Activated CD8-positive, alpha-beta memory T cell treated with anti-CD3 and anti-CD28 coated beads for 36 hours (primary cell): ENCODE data around the gene CD177. TPM values are rescaled to one million over a fixed set of nuclear protein-coding genes. Genes with fewer than 3 reads are reported as not detected.
"Not testable (repeated sequence)": the region's sequence is repeated elsewhere in the genome, so short reads cannot be mapped to it uniquely, and the experiment has no call there.

Experiments
- CTCF ChIA-PET: fragments of 350-600 bp; sonication (Branson Sonifier 250); formaldehyde crosslinking; loops from one replicate; lab custom pipeline; 2021; ENCODE audit warnings: antibody characterized with exemption; lab: Charles Lee
- POLR2A ChIA-PET: fragments of 350-600 bp; sonication (Branson Sonifier 250); formaldehyde crosslinking; loops from one replicate; lab custom pipeline; 2021; ENCODE audit warnings: antibody characterized with exemption; lab: Charles Lee
- total RNA-seq, 2 experiments: library from RNA; stranded (reverse); gene quantifications; one replicate each; pipeline ENCODE4 v1.2.3, GENCODE V29; 2021

Gene CD177
- total RNA-seq, 2 experiments from 2014 or later, result not detected

DNA sequence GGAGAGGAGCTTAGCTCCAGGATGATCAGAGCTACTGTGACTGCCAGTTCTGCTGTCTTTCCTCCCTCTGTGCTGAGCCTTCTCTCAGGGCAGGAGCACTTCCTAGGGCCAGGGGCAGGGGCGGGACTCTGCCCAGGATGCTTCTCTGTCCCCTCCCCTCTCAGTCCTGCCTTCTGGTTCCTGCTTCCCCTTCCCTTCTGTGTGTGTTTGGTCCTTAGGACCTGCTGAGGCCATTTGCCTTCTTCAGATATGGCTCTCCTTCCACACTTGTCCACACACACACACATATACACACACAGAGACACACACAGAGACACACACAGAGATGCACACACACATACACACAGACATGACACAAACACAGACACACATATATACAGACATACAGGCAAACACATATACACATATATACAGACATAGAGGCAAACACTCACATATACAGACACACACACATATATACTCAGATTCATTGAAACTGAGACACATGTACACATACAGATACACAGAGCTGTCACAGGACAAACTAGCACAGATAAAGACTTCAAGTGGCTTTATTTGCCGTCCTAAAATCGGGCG, 22.0 kb upstream of the CD177 start:
- POLR2A ChIA-PET, result no interaction called here
- CTCF ChIA-PET, result no interaction called here

DNA sequence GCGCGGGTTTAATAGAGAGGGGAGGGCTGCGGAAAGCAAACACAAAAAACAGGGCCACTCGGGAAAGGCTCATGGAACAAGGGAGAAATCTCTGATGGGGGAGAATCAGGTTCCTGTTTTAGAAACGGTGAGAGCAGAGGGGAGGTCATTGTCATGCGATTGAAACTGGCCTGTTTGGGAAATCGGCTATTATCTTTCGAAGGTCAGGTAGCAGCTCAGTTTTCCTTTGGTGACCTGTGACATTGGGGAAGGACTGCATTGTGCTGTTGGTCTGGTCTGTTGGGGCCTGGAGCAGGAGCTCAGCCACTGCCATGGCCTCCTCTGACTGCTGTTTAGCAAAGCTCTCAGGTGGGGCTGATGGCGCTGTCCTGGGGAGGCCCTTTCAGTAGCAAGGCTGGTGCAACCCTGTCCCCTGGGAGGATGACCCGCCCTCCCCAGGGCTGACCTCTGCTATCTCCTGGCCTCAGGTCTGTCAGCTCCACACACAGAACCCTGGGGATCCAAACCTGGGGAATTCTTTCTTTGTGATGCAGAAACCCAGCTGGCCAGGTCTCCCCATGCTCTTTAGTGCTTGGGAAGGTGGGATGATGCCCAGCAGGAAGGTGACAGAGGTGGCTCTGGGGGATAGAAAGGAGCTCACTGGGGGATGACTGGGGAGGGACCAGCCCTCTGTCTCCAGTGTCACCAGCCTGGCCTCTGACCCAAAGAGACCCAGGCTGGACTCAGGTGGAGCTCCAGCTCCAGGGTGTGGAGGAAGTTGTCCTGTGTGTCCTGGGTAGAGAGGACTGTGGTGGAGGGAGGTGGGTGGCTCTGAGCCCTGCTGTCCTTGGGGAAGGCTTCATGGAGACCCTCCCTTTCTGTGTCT, 21.2 kb upstream of the CD177 start:
- ChIA-PET POLR2A (no interaction called here), CTCF (no interaction called here)

DNA sequence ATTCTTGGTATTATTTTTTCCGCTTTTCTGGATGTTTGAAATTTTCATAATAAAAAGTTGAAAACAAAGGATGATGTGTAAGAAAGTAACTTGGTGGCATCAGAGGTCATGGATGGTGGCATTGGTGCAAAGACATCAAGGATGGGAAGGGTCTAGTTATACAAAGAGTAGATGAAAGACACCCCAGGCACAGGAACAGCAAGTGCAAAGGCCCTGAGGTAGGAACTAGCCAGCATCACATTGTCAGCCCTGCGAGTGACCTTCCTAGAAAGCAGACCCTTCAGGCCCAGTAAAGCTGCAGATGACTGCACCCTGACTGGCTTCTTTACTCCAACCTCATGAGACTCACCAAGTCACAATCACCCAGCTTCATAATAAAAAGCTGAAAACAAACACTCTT, 17.0 kb upstream of the CD177 start:
- POLR2A ChIA-PET, CTCF ChIA-PET: not testable (repeated sequence)

DNA sequence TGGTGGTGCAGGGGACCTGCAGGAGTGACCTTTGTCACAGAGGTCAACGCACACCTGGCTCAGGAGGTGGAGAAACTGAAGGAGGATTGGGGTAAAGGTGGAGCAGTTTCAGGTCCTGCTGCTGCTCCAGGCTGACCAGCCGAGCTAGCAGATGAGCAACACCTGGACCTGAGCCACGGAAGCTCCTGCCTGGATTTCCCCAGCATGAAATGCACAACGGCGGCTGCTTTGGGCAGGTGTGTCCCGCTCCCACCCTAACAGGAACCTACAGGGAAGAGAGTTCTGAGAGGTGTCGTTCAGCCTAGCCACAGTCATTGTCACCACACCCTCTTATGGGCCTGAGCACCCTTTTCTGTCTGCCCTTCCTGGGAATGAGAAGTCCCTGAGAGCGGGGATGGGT, 15.7 kb upstream of the CD177 start:
- ChIA-PET POLR2A (no interaction called here), CTCF (no interaction called here)

DNA sequence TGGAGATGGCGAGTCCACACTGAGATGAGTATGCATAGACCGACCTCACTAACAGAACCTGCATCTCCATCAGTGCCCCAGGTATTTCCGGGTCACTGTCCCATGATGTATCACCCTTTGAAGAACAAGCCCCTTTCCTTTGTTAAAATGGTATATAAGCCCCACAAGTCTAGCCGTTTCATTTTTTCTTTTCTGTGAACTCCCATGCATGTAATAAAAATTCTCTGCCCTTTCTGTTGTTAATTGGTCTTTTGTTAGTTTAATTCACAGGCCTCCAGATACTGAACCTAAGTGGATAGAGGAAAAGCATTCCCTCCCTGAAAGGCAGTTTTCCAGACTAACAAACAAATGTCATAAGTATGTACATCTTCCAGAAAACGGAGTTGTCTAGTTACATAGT, 15.0 kb upstream of the CD177 start:
- POLR2A ChIA-PET, result no interaction called here
- CTCF ChIA-PET, result no interaction called here

DNA sequence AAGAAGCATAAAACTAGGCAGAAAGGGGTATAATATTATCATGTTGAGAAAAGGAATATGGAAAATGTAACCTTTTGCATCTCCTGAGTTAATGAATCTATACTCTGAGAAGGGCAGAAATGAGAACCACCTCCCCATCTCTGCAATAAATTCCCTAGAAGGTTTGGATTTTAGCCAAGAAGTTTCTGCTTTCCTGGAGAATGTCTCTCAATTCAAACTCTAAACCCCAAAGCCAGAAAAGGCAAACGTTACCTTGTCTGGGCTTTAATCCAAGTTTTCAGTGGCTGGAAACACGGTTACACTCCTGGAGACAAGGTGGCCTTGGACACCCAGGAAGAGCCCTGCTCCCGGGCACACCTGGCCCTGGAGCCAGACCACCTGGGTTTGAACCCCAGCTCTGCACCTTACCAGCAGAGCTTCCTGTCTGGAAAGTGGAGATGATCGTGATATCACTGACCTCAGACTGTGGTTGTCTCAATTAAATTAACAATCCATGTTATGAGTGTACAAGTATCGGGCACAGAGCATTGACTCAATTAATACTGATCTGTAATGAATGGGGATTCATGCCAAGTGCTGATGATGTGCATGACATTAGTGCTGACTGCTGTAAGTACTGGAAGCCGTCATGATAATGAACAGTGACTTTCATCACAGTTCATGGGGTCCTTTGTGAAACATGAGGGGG, 14.1 kb upstream of the CD177 start:
- POLR2A ChIA-PET, result not testable (repeated sequence)

DNA sequence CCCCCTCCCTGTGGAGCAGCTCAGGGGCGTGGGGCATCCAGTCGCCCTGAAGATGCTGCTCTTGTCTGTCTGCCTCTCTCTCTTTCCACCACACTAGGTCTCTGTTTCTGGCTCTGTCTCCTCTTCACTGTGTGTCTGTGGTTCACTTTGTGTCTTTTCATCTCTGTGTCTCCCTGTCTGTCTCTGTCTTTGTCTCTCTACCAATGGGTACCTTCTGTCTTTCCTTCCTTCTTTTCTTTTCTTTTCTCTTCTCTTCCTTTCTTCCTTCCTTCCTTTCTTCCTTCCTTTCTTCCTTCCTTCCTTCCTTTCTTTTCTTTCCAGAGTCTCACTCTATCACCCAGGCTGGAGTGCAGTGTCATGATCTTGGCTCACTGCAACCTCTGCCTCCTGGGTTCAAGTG, 13.4 kb upstream of the CD177 start:
- POLR2A ChIA-PET, CTCF ChIA-PET: not testable (repeated sequence)

More for the DNA sequence above, 14.1 kb upstream of the CD177 start:
- CTCF ChIA-PET, result not testable (repeated sequence)

DNA sequence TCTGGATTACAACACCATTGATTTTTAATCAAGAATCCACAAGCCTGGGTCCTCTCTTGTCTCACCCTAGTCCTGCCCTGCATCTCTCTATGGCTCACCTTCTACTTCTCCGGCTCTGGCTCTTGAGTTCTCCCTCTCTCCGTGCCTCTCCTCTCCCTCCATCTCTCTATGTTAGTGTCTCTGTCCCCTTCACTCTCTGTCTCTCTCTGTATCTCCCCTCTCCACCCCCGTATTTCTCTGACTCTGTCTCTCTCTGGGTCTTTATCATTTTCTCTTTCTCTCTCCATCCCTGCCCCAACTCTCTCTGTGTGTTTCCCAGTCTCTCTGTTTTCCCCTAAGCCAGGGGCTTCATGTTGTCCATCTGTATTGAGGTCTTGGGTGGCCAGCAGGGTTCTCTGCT, 12.4 kb upstream of the CD177 start:
- POLR2A ChIA-PET, CTCF ChIA-PET: not testable (repeated sequence)

DNA sequence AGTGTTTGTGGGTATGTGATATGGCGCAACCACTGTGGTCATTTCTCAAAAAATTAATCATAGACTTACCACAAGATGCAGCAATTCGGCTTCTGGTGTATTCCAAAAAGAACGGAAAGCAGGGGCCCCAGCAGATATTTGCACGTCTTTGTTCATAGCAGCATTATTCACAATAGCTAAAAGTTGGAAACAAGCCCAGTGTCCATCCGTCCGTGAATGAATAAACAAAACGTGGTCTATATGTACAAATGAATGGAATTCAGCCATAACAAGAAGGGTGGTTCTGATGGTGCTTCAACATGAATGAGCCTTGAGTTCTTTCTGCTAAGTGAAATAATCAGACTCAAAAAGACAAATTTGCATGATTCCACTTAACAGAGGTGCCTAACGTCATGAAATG, 11.4 kb upstream of the CD177 start:
- POLR2A ChIA-PET, CTCF ChIA-PET: not testable (repeated sequence)

DNA sequence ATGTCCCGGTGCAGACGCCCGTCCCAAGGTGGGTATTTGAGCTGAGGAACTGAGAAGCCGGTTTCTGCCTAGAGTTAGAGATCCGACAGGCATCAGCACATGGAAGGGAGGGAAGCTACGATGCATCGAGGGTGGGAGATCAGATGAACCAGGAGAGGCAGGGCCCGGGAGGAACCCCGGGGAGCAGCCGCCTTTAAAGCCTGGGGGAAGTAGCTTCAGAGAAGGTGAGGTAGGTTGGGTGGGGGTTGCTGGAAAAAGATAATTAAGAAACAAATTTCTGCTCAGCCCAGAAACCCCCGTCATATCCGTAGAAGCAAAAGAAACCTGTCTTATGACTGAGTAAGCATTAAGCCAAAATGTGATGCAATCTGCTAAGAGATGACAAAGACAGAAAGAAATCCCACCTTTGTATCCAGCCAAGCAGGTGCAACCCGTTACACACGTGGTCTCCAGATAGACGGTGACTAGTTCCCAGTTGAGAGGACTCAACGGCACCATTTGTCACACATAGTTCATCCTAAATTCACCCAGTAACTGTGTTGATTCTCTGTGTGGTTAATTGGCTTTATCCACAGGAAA, 9.1 kb upstream of the CD177 start:
- POLR2A ChIA-PET, CTCF ChIA-PET: not testable (repeated sequence)

DNA sequence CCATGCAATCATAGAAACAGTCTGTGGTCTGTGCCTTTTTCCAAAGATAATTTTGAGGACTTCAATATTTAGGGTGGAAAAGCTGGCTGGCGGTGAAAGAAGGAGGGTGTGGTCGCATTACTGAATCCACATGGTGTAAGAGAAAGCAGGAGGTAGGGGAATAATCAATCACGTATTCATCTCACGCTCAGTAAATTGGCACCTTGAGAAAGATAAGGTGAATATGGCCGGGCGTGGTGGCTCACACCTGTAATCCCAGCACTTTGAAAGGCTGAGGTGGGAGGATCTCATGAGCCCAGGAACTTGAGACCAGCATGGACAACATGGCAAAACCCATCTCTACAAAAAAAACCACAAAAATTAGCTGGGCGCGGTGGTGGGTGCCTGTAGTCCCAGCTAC, 3.7 kb upstream of the CD177 start:
- CTCF ChIA-PET, POLR2A ChIA-PET: not testable (repeated sequence)

DNA sequence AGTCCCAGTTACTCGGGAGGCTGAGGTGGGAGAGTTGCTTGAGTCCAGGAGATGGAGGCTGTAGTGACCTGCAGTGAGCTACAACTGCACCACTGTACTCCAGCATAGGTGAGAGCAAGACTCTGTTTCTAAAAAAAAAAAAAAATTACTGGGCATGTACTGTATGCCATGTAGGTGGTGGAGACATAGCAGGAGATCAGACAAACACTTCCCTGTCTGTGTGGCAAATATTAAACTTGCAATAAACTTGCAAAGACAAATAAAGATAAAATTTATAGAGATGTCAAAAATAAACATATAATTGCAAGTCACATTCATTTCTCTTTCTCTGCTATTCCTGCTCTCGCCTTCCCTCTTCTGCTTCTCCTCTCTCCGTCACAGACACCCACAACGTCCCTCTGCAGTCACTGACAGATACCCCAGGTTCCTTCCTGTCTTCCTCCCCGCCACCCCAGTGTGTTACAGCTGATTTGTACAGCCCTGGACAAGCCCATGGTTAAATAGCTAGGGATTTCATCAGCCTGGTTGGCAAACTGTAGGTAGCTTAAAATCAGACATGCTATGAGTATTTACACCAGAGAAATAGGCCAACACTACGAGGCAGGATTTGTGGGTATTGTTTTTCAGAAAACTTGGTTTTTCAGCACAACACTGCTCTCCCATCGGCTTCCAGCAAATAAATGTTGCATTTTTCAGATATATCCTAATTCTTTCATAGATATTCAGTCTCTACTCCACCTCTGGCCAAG, 1.3 kb upstream of the CD177 start:
- CTCF ChIA-PET, result no interaction called here

DNA sequence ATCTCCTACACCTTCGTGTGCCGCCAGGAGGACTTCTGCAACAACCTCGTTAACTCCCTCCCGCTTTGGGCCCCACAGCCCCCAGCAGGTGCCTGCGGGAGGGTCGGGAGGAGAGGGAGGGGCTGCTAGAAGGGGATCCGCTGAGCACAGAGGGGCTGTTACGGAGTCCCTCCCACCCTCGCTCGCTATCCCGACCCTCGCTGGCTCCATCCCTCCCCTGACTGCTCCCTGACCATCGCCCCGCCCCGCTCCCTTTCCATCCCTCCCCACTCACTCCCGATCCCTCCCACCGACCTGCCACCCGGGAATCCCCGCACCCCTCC, 780 bp downstream of the CD177 start:
- CTCF ChIA-PET, result no interaction called here
- POLR2A ChIA-PET, result no interaction called here

More for the DNA sequence above, 1.3 kb upstream of the CD177 start:
- POLR2A ChIA-PET, result no interaction called here

DNA sequence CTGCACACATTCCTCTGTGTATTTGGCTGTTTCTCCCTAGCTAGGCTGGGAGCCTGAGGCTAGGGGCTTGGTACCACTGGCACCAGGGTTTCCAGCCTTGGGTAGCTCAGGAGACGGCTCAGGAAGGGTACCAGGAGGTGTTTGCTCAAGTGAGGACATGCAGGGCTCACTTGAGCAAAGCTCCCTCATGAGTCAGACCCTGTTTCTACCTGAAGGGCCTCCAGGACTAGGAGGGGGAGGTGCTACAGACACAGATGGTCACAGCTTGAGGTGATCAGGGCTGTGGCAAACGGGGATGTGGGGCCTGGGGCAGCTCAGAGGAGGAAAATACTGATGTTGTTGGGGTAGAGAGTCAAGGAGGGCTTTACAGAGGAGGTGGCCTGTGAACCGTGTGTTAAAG, 3.3 kb downstream of the CD177 start:
- POLR2A ChIA-PET, result not testable (repeated sequence)

DNA sequence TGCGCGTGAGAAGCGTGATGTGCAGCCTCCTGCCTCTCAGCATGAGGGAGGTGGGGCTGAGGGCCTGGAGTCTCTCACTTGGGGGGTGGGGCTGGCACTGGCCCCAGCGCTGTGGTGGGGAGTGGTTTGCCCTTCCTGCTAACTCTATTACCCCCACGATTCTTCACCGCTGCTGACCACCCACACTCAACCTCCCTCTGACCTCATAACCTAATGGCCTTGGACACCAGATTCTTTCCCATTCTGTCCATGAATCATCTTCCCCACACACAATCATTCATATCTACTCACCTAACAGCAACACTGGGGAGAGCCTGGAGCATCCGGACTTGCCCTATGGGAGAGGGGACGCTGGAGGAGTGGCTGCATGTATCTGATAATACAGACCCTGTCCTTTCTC, 8.7 kb downstream of the CD177 start:
- ChIA-PET POLR2A (no interaction called here), CTCF (interaction anchor here (0.7 kb wide), 1 partner anchor 13 kb away, joined by 3 read pairs; no protein-coding TSS in a partner anchor)

More for the DNA sequence above, 3.3 kb downstream of the CD177 start:
- CTCF ChIA-PET, result not testable (repeated sequence)

DNA sequence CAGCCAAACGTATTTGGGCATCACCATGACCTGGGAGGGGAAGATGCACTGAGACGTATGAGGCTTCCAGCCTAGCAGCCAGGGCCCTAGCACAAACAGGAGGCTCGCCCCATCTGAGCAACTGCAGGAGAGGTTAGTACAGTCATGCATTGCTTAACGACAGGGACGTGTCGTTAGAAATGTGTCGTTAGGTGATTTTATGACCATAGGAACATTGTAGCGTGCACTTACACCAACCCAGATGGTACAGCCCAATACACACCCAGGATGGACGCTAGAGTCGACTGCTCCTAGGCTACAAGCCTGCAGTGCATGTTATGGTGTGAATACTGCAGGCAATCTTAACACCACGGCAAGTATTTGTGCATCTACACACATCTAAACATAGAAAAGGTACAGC, 9.3 kb downstream of the CD177 start:
- POLR2A ChIA-PET, result no interaction called here
- CTCF ChIA-PET, result no interaction called here

DNA sequence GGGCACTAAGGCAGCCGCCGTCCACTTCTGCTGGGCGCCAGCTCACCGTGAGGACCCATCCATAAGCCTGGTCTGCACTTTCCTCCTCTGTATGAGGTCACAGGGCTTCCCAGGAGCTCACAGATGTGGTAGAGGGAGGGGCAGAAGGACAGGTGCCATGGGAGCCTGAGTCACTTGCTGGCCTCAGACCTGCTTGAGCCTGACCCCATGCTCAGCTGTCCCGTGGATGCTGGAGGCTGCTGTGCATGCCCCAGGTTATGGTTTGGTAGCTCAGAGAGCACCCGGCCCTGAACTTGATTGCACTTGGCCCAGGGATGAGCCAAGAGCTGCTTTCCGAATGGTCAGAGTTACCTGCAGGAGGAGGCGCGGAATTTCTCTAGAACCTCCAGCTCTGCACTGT, 12.2 kb downstream of the CD177 start:
- CTCF ChIA-PET, result not testable (repeated sequence)

DNA sequence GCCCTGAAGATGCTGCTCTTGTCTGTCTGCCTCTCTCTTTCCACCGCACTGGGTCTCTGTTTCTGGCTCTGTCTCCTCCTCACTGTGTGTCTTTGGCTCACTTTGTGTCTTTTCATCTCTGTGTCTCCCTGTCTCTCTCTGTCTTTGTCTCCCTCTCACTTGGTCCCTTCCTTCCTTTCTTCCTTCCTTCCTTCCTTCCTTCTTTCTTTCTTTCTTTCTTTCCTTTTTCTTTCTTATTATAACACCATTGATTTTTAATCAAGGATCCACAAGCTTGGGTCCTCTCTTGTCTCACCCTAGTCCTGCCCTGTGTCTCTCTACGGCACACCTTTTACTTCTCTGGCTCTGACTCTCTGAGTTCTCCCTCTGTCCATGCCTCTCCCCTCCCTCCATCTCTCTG, 14.3 kb downstream of the CD177 start:
- POLR2A ChIA-PET, result no interaction called here
- CTCF ChIA-PET, result no interaction called here

More for the DNA sequence above, 12.2 kb downstream of the CD177 start:
- POLR2A ChIA-PET, result not testable (repeated sequence)

DNA sequence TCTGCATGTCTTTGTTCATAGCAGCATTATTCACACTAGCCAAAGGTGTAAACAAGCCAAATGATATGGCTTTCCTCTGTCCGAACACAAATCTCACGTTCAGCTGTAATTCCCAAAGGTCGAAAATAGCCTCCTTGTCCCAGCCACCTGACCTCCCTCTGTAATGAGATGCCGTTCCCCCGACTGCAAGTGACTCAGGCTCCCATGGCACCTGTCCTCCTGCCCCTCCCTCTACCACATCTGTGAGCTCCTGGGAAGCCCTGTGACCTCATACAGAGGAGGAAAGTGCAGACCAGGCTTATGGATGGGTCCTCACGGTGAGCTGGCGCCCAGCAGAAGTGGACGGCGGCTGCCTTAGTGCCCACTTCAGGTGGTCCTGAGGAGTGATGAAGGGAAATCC, 15.4 kb downstream of the CD177 start:
- POLR2A ChIA-PET, CTCF ChIA-PET: not testable (repeated sequence)

DNA sequence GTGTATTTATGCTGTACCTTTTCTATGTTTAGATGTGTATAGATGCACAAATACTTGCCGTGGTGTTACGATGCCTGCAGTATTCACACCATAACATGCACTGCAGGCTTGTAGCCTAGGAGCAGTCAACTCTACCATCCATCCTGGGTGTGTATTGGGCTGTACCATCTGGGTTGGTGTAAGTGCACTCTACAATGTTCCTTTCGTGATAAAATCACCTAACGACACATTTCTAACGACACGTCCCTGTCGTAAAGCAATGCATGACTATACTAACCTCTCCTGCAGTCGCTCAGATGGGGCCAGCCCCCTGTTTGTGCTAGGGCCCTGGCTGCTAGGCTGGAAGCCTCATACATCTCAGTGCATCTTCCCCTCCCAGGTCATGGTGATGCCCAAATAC, 18.4 kb downstream of the CD177 start:
- ChIA-PET CTCF (no interaction called here), POLR2A (no interaction called here)
